NCI-H2196 treated with DMSO at 0.1 percent for 48 hours (cell line): ENCODE results near the gene POPDC2.
"Not testable (repeated sequence)": the region's sequence is repeated elsewhere in the genome, so short reads cannot be mapped to it uniquely, and the experiment has no call there.

Source experiments
- DNase-seq: peaks from one replicate; lab custom pipeline; 2025; ENCODE audit not compliant: unreplicated experiment; lab: John Stamatoyannopoulos, UW

The POPDC2 gene

GRCh38 chr3:119660474-119661440 lies at the start of gene POPDC2:
Gene POPDC2 (minus strand): TSS chr3:119660589. CDS start chr3:119660423, 166 bp downstream.
- no peak for DNase-seq

GRCh38 chr3:119703820-119704531 lies 43.6 kb upstream of the POPDC2 start:
- no peak for DNase-seq

GRCh38 chr3:119702530-119703527 lies 42.4 kb upstream of the POPDC2 start, which contains the start of gene CFAP91:
Gene CFAP91 (plus strand): TSS chr3:119703022. CDS start chr3:119703099, 77 bp downstream.
- DNase-seq, result peak; percentile 99

GRCh38 chr3:119700920-119701734 lies 40.7 kb upstream of the POPDC2 start:
- no peak for DNase-seq

GRCh38 chr3:119700269-119700919 lies 40.0 kb upstream of the POPDC2 start:
- DNase-seq, result peak; percentile 24

DNA sequence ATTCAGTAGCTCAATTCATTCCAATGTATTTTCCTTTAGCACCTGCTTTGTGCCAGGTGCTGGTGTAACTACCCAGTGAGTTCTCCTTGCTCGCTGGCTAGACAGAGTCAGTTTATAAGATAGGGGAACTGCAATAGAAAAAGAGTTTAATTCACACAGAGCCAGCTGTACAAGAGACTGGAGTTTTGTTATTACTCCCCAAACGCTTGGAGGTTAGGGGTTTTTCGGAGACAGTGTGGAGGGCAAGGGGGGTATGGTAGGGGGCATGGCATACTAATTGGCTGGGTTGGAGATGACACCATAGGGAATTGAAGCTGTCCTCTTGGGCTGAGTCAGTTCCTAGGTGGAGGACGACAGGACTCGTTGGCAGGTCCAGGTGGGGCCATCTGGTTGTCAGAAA lies 37.0 kb upstream of the POPDC2 start:
- no peak for DNase-seq

DNA sequence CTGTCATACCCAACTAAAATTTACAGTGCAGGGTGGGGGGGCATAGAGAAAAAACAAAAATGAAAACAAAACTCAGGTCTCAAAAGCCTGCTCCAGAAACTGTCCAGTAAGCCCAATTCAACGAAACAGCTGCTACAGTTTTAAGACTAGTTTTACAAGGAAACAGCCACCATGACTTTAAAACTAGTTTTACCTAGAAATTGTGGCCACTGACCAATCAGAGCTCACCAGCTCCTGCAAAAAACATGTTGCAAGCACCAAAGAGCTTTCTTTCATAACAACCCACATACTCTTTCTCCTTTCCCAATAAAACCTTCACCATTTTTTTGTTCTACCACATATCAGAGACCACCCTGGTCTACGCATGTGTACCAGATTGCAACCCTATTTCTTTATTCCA lies 35.1 kb upstream of the POPDC2 start:
- DNase-seq, result no peak

GRCh38 chr3:119690043-119690656 lies 29.8 kb upstream of the POPDC2 start:
- DNase-seq, result no peak

GRCh38 chr3:119683421-119683820 lies 23.0 kb upstream of the POPDC2 start:
- DNase-seq, result no peak

DNA sequence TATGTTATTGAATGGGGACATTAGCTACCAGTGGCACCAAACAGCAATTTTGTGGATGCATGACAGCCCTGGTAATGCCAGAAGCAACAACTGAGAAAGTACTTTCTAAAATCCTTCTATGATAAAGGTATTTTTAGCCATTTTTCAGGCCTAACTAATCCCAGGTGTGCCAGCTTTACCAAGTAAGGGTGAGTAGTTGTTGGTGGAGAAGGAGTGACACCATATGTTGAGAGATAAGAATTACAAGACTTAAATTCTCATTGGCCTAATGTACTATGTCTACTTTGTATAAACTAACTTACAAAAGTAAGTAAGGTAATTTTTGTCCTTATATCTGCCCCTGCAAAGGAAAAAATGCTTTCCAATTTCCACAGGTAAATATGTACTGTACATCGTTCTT lies 20.9 kb upstream of the POPDC2 start:
- no peak for DNase-seq

GRCh38 chr3:119679874-119680273 lies 19.5 kb upstream of the POPDC2 start:
- DNase-seq, result no peak

- DNase-seq, result not testable (repeated sequence)
Observed at GRCh38 chr3:119678209-119678608, 17.8 kb upstream of the POPDC2 start.

- no peak for DNase-seq
Observed at GRCh38 chr3:119677641-119677934, 17.2 kb upstream of the POPDC2 start.

DNA sequence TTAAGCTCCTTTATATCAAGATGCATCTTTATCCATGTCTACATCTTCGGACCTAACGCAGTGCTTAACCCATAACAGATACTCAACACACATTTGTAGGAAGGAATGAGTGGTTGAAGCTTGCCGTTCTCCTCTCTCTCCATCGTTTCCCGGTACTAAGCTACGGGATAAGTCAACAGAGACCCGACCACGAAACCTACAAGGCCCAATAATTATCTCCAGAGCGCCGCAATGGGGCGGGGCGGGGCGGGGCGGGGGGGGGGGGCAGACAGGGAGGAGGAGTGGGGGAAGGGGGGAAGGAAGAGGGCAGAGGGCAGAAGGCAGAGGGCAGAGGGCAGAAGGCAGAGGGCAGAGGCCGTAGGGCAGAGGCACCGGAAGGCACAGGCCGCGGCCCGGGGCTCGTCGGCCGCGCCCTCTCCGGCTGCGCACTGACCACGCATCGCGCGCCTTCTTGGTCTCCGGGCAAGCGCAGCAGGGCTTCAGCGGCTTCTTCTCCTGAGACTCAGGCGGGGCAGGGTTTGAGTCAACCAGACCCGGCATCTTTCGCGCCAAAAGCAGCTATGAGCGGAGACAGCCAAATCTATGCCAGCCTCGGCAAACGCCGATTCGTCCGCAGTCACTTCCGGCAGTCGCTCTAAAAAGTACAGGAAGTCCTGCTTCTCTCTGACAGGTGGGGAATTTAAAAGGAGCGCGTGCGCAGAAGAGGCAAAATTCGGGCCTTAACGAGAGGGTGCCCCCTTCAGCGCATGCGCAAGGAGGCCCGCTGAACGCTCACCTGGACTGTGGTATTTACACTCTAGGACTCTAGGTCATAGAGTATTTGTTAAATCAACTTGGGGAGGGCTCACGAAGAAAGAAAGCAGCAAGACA lies 16.6 kb upstream of the POPDC2 start, which contains the start of gene COX17:
Gene COX17 (minus strand): TSS at position 636 of the 870 bp plus-strand sequence. CDS start 96 bp downstream, at position 540.
- peak; percentile 100 for DNase-seq

GRCh38 chr3:119676020-119676419 lies 15.6 kb upstream of the POPDC2 start:
- no peak for DNase-seq

DNA sequence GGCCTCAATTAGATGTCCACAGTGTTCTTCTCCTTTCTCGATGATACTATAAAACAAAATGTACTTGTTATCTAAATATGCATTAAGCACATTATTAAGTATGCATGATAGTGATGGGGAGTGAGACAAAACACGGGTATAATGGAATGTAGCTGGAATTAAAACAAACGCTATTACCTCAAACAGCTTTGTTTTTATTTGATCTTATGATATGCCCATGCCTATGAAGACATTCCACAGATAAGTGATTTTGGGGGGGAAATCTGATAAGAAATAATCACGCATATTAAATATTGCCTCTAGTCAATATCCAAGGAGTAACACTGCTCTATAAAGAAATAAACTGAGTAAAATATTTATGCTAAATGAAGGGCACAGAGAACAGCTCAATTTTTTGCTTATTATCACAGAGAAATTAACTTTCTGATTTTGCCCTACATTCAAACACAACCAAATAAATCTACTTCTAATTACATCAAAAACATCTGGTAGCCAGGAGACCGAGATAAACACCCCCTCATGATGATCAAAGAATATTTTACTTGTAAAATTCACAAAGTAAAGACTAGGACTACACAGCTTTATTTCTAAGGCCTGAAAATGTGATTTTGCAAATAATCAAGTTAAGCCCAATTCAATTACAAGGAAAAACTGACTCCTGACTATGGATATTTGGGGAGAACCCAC lies 14.9 kb upstream of the POPDC2 start:
- DNase-seq, result no peak

- no peak for DNase-seq
Observed at GRCh38 chr3:119673875-119674274, 13.5 kb upstream of the POPDC2 start.
